RWPE2 (cell line): ENCODE data around the gene ROBO2.

Experiments
- ATAC-seq: fragments of 200-7000 bp; cut with Tn5 transposase; 3 replicates; pipeline ENCODE4 v1.9.1; 2021; ENCODE audit warnings: low read depth
- DNase-seq: peaks from one replicate; pipeline ENCODE4 v3.0.0-alpha.2; 2020; ENCODE audit warnings: low spot score
- H3K27ac ChIP-seq: fragments of 450-650 bp; 2 replicates; pipeline ENCODE4 v1.5.1; 2017; ENCODE audit warnings: mild to moderate bottlenecking; ENCODE audit not compliant: poor library complexity, severe bottlenecking
- H3K27me3 ChIP-seq: fragments of 250-450 bp; sonication (Bioruptor Pico); 2 replicates; pipeline ENCODE4 v1.5.1; 2021; ENCODE audit warnings: mild to moderate bottlenecking, moderate library complexity; ENCODE audit not compliant: insufficient read depth, poor library complexity, severe bottlenecking
- H3K36me3 ChIP-seq: fragments of 250-450 bp; sonication (Bioruptor Pico); 2 replicates; pipeline ENCODE4 v1.5.1; 2020; ENCODE audit warnings: low read depth, mild to moderate bottlenecking, moderate library complexity
- H3K4me1 ChIP-seq: fragments of 250-450 bp; sonication (Bioruptor Pico); 2 replicates; pipeline ENCODE4 v1.5.1; 2021; ENCODE audit warnings: mild to moderate bottlenecking, moderate library complexity; ENCODE audit not compliant: insufficient read depth, poor library complexity, severe bottlenecking
- H3K4me3 ChIP-seq: fragments of 250-450 bp; sonication (Bioruptor Pico); 2 replicates; pipeline ENCODE4 v1.5.1; 2021; ENCODE audit warnings: mild to moderate bottlenecking, moderate library complexity; ENCODE audit not compliant: severe bottlenecking
- H3K9me3 ChIP-seq: fragments of 250-450 bp; sonication (Bioruptor Pico); 2 replicates; pipeline ENCODE4 v1.5.1; 2021; ENCODE audit warnings: mild to moderate bottlenecking, moderate library complexity; ENCODE audit not compliant: severe bottlenecking
- CTCF ChIP-seq: fragments of 450-650 bp; IDR thresholded peaks from one replicate; pipeline ENCODE4 v1.5.1; 2017; ENCODE audit warnings: mild to moderate bottlenecking, moderate library complexity; ENCODE audit not compliant: poor library complexity, severe bottlenecking

The ROBO2 gene

GRCh38 chr3:77324105-77324504 lies 284.2 kb downstream of the ROBO2 start:
- Histone ChIP-seq H3K4me1 (no peaks in the 10 kb centered on the region), H3K9me3 (no peaks in the 10 kb centered on the region), H3K4me3 (no peak overlapping the region), H3K27me3 (no peaks in the 10 kb centered on the region), H3K36me3 (no peaks in the 10 kb centered on the region), H3K27ac (no peak overlapping the region)
- TF ChIP-seq CTCF, result no peak
- DNase-seq (no peak), ATAC-seq (no peak)

- Histone ChIP-seq H3K36me3 (no peaks in the 10 kb centered on the region), H3K4me3 (no peak overlapping the region), H3K27ac (no peak overlapping the region), H3K27me3 (no peaks in the 10 kb centered on the region), H3K9me3 (no peaks in the 10 kb centered on the region), H3K4me1 (no peaks in the 10 kb centered on the region)
- no peak for TF ChIP-seq CTCF
- no peak for ATAC-seq
- no peak for DNase-seq
Measured at GRCh38 chr3:77325280-77325679, 285.4 kb downstream of the ROBO2 start.

GRCh38 chr3:77325702-77326101 lies 285.8 kb downstream of the ROBO2 start:
- Histone ChIP-seq H3K36me3 (no peaks in the 10 kb centered on the region), H3K4me1 (no peaks in the 10 kb centered on the region), H3K9me3 (no peaks in the 10 kb centered on the region), H3K27ac (no peak overlapping the region), H3K4me3 (no peak overlapping the region), H3K27me3 (no peaks in the 10 kb centered on the region)
- ATAC-seq, result no peak
- no peak for TF ChIP-seq CTCF
- no peak for DNase-seq

GRCh38 chr3:77326586-77326985 lies 286.7 kb downstream of the ROBO2 start:
- no peak for ATAC-seq
- no peak for DNase-seq
- no peak for TF ChIP-seq CTCF
- Histone ChIP-seq H3K4me3 (no peak overlapping the region), H3K9me3 (no peaks in the 10 kb centered on the region), H3K27me3 (peaks cover 3% of the 10 kb centered on the region), H3K36me3 (no peaks in the 10 kb centered on the region), H3K4me1 (no peaks in the 10 kb centered on the region), H3K27ac (no peak overlapping the region)

- no peaks in the 10 kb centered on the region for H3K36me3 ChIP-seq
- H3K9me3 ChIP-seq, result no peaks in the 10 kb centered on the region
- no peak for ATAC-seq
- DNase-seq, result no peak
- H3K27me3 ChIP-seq, result peaks cover 3% of the 10 kb centered on the region
- H3K4me1 ChIP-seq, result no peaks in the 10 kb centered on the region
- H3K27ac ChIP-seq, result no peak overlapping the region
- H3K4me3 ChIP-seq, result no peak overlapping the region
- TF ChIP-seq CTCF, result no peak
Measured at GRCh38 chr3:77328690-77329089, 288.8 kb downstream of the ROBO2 start.
